ENCODE data around the gene TRAPPC3L.

DNA sequence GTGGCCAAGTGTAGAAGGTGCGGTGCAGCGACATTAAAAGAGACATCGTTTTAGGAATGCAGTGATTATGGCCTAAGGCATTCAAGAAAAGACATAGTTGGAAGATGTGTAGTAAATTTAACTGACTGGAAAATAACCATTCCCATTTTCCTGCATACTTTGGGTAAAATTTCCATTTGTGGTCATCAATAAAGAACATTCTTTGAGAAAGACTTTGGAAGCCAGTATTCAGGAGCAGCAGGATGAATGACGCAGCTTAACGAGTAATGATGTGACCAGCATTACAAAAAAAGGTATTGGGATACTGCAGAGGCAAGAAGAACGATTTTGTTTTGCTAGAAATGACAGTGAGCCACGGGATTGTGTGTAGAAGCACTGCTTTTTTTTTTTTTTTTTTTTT, 18.8 kb upstream of the TRAPPC3L start:
- no peak for TF ChIP-seq EZH2phosphoT487 (IDR thresholded peaks at IDR 0.05; ENCODE audit: borderline replicate concordance, low read length)
- TF ChIP-seq, protein P1, sequence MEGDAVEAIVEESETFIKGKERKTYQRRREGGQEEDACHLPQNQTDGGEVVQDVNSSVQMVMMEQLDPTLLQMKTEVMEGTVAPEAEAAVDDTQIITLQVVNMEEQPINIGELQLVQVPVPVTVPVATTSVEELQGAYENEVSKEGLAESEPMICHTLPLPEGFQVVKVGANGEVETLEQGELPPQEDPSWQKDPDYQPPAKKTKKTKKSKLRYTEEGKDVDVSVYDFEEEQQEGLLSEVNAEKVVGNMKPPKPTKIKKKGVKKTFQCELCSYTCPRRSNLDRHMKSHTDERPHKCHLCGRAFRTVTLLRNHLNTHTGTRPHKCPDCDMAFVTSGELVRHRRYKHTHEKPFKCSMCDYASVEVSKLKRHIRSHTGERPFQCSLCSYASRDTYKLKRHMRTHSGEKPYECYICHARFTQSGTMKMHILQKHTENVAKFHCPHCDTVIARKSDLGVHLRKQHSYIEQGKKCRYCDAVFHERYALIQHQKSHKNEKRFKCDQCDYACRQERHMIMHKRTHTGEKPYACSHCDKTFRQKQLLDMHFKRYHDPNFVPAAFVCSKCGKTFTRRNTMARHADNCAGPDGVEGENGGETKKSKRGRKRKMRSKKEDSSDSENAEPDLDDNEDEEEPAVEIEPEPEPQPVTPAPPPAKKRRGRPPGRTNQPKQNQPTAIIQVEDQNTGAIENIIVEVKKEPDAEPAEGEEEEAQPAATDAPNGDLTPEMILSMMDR (IDR thresholded peaks at IDR 0.05; ENCODE audit: low read depth, low read length, poor library complexity, severe bottlenecking), result no peak

All from DOHH2 (cell line).